DMS53 treated with DMSO at 0.1 percent for 48 hours (cell line): ENCODE results near the gene CAVIN1.
A peak's percentile ranks its signal among the peaks of the same experiment; 100 is the strongest.
"Not testable (repeated sequence)": the region's sequence is repeated elsewhere in the genome, so short reads cannot be mapped to it uniquely, and the experiment has no call there.

ENCODE experiments used
- DNase-seq: peaks from one replicate; lab custom pipeline; 2025; ENCODE audit not compliant: unreplicated experiment; lab: John Stamatoyannopoulos, UW

CAVIN1 gene

GRCh38 chr17:42381898-42382297 is 41.2 kb downstream of the CAVIN1 start:
- DNase-seq: no peak

GRCh38 chr17:42380935-42381334 is 42.1 kb downstream of the CAVIN1 start:
- no peak for DNase-seq

DNA sequence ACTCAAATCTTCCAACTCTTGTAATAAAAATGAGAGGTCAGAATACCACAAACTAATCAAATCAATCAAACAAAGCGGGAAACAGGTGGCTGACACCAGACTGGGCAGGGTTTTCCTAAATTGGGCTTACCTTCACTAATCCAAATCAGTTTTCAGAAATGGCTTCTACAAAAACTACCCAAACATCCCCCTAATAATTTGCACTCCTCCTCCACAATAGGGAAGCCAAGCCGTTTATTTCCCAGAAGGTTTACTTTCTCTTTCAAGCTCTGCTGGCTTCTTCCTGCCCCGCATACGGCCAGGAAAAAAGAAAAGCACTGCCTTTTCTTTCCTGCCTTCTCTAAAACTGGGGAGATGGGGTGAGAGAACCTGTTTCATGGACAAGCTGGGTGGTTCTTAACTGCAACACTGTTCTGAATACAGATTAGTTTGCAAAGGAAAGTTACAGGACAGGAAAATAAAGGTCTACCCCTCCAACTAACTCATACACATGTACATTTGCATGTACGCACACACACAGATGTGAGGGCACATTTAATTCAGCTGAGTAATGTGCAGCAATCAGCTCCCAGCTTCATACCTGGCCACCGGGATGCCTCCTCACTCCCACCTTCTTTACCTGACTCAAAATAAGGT is 44.0 kb downstream of the CAVIN1 start:
- DNase-seq: no peak

GRCh38 chr17:42378359-42378958 is 44.6 kb downstream of the CAVIN1 start:
- DNase-seq: no peak

GRCh38 chr17:42373896-42374295 is 49.2 kb downstream of the CAVIN1 start:
- no peak for DNase-seq

DNA sequence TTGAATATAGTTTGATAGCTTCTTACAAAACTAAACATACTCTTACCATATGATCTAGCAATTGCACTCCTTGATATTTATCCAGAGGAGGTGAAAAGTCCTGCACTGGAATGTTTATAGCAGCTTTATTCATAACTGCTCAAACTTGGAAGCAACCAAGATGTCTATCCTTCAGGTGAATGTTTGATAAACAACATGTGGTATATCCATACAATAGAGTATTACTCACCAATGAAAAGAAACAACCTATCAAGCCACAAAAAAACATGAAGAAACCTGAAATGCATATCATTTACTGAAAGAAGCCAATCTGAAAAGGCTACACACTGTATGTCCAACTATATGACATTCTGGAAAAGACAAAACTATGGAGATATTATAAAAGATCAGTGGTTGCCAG is 50.9 kb downstream of the CAVIN1 start:
- DNase-seq: no peak

DNA sequence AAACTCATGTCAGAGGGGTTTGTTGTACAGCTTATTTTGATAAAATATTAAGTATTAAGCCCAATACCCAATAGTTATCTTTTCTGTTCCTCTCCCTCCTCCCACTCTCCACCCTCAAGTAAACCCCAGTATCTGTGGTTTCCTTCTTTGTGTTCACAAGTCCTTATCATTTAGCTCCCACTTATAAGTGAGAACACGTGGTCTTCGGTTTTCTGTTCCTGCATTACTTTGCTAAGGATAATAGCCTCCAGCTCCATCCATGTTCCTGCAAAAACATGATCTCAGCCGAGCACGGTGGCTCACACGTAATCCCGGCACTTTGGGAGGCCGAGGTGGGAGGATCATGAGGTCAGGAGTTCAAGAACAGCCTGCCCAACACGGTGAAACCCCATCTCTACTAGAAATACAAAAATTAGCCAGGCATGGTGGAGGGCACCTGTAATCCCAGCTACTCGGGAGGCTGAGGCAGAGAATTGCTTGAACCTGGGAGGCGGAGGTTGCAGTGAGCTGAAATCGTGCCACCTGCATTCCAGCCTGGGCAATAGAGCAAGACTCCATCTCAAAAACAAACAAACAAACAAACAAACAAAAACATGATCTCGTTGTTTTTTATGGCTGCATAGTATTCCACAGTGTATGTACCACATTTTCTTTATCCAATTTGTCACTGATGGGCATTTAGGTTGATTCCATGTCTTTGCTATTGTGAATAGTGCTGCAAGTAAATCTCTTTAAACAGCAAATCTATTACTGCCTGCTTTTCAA is 54.1 kb downstream of the CAVIN1 start:
- not testable (repeated sequence) for DNase-seq

DNA sequence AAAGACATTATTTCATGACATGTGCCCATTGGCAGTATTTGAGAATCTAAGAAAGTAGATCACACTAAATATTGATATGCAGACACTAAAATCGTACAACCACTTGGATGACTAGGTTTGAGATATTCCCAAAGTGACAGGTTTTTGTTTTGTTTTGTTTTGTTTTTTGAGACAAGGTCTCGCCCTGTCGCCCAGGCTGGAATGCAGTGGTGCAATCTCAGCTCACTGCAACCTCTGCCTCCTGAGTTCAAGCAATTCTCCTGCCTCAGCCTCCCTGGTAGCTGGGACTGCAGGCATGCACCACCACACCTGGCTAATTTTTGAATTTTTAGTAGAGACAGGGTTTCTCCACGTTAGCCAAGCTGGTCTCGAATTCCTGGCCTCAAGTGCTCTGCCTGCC is 54.7 kb downstream of the CAVIN1 start:
- not testable (repeated sequence) for DNase-seq

- DNase-seq: not testable (repeated sequence)
Measured at GRCh38 chr17:42366176-42367023, 56.7 kb downstream of the CAVIN1 start.

GRCh38 chr17:42365136-42365535 is 57.9 kb downstream of the CAVIN1 start:
- DNase-seq: no peak

DNA sequence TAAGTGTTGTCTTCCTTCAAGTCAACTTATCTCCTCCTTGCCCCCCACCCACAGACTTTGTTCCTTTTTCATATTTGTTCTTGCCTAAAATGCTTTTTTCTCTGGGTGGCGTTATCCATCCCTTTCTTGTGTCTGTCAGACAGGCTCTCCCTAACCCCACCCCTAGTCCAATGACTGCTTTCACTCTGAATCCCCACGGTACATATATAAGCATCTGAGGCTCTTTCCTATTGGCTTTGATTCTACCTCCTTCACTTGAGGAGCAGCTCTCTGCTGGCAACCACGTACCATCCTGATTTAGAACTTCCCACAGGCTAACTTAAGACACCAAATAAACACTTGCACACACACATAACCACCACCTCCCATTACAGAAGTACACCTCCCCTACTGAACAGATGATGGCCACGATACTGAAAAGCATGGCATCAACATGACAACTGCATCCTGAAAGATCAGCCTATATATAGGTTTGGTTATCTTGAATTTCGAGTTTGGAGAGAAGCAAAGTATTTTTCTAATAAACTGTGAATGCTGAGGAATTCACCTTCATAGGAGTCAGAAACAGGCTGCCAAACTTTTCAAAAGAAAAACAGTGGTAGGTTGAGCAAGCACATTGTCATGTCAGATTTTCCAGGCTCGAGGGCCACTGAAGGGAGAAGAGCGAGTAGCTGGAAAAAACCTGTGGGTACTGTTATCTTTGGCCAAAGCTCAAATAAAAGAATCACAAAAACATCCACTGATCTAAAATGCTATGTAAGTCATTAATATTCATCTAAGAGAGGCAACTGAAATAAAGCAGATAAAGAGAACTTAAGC is 59.1 kb downstream of the CAVIN1 start:
- DNase-seq: no peak

- no peak for DNase-seq
Measured at GRCh38 chr17:42363231-42363630, 59.8 kb downstream of the CAVIN1 start.

GRCh38 chr17:42362245-42362961 is 60.7 kb downstream of the CAVIN1 start:
- DNase-seq: no peak

DNA sequence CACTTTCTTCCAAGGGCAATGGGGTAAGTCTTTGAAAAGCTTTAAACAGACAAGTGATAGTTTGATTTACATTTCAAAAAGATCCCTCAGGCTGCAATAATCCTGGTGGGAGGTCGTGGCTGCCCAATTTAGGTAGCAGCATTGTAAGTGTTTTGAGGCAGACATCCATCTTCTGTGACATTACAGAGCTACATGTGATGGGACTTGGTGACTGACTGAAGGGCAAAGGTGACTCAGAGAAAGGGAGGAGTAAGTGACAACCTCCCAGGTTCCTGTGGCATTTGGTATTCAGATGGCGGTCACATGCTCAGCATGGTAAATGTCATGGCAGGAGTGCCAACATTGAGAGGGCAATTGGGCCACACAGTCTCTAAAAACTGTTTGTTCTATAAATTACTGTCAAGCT is 61.3 kb downstream of the CAVIN1 start:
- DNase-seq: peak; percentile 11

GRCh38 chr17:42360388-42360787 is 62.7 kb downstream of the CAVIN1 start:
- not testable (repeated sequence) for DNase-seq

- DNase-seq: no peak
Measured at GRCh38 chr17:42359133-42359532, 63.9 kb downstream of the CAVIN1 start.

GRCh38 chr17:42358434-42358833 is 64.6 kb downstream of the CAVIN1 start:
- DNase-seq: no peak

DNA sequence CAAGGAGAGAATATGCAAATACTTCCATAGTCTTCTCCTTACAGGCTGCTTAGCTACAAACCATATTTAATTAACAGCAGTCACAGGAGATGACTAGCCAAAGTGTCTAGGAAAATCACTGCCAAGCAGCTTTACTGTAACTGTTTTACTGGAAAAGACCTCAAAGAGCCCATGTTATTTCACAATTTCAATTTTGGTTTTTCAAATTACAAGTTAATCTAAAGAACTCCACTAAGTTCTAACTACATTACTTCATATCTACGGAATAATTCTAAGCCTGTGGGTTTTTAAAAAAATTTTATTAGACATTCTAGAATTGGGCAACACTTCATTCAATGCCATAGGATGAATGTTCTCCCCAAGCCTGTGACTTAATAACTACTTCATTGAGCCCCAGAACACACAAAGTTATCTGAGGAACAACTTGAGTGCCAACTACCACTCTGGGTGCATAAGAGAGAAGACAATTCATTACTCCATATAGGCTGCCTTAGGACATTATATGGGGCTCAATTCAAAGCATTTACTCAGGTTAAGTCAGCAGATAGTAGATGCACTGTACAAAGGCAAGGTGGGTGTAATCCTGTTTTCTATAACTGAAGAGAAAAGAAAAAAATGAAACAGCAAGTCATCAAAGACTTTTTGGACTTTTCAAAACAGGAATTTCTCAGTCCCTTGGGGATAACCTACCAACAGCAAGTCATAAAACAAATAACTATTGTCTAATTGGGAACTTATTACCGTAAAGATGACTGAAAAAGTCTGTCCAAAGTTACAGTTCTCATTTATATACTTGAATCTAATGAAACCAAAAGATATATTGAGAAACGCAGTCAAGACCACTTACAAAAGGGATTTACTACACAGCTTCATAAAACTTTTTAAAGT is 67.9 kb downstream of the CAVIN1 start:
- DNase-seq: no peak
